GM12878 (cell line): Measurements from ENCODE around the gene CHAC1. TPM values are rescaled to one million over a fixed set of nuclear protein-coding genes. Genes with fewer than 3 reads are reported as not detected.
A peak's percentile ranks its signal among the peaks of the same experiment; 100 is the strongest.

Experiments used
- ATF7 ChIP-seq: fragments of 450-650 bp; IDR thresholded peaks from 2 replicates; pipeline ENCODE4 v1.6.1; 2016; ENCODE audit warnings: low read depth, mild to moderate bottlenecking
- BRCA1 ChIP-seq: IDR thresholded peaks from 2 replicates; pipeline ENCODE4 v1.6.1; 2011; ENCODE audit warnings: low read depth, low read length, improper control_type of control experiment
- MEF2A ChIP-seq: IDR thresholded peaks from 2 replicates; pipeline ENCODE4 v1.6.1; 2011; ENCODE audit warnings: low read depth, mild to moderate bottlenecking, low read length, moderate library complexity; ENCODE audit not compliant: insufficient read depth
- MTA3 ChIP-seq: IDR thresholded peaks from 2 replicates; pipeline ENCODE4 v1.6.1; 2012; ENCODE audit warnings: low read length, inconsistent platforms, borderline replicate concordance
- NFXL1 ChIP-seq: fragments of 450-650 bp; IDR thresholded peaks from 2 replicates; pipeline ENCODE4 v1.6.1; 2017; ENCODE audit warnings: antibody characterized with exemption, mild to moderate bottlenecking, borderline replicate concordance
- NR2C1 ChIP-seq: fragments of 450-650 bp; IDR thresholded peaks from 2 replicates; pipeline ENCODE4 v1.6.1; 2017; ENCODE audit warnings: antibody characterized with exemption, mild to moderate bottlenecking, moderate library complexity
- POLR2A ChIP-seq: IDR thresholded peaks from 2 replicates; pipeline ENCODE4 v1.6.1; 2011; ENCODE audit warnings: low read depth, mild to moderate bottlenecking, low read length
- POLR2AphosphoS2 ChIP-seq: IDR thresholded peaks from 2 replicates; pipeline ENCODE4 v1.6.1; 2011; ENCODE audit warnings: low read depth, mild to moderate bottlenecking, low read length, improper control_type of control experiment, moderate library complexity
- RELA ChIP-seq: fragments of 450-650 bp; IDR thresholded peaks from 2 replicates; pipeline ENCODE4 v1.8.0; 2014; ENCODE audit warnings: borderline replicate concordance; ENCODE audit not compliant: partially characterized antibody
- SMC3 ChIP-seq: IDR thresholded peaks from 2 replicates; pipeline ENCODE4 v1.6.1; 2011; ENCODE audit warnings: low read length, improper control_type of control experiment, borderline replicate concordance
- TARDBP ChIP-seq: IDR thresholded peaks from 2 replicates; pipeline ENCODE4 v1.6.1; 2016; ENCODE audit warnings: borderline replicate concordance
- ZNF24 ChIP-seq: fragments of 450-650 bp; IDR thresholded peaks from 2 replicates; pipeline ENCODE4 v1.6.1; 2017; ENCODE audit warnings: antibody characterized with exemption, mild to moderate bottlenecking
- polyA plus RNA-seq, 11 experiments: library from polyadenylated mRNA; depleted of rRNA in 4 of 11; unstranded in 6 of 11; stranded (reverse) in 5 of 11; fragments of >200 nt; fragmentation: Nextera tagmentation in 4 of 11; fragmentation: Illumina TruSeq in 1 of 11; extraction: Ambion mirVana in 4 of 11; extraction: Trizol in 1 of 11; gene quantifications; 1 replicate in 1 of 11; 2 replicates in 10 of 11; pipeline versions ENCODE4 v1.2.1 to v1.2.3, GENCODE V29; 2011 to 2016; ENCODE audit warnings: inconsistent platforms in 2 of 11, missing spikeins in 2 of 11, low read depth in 1 of 11
- total RNA-seq, 4 experiments: library from RNA; depleted of rRNA in 3 of 4; stranded (reverse); fragments of >200 nt in 3 of 4; fragmentation: Illumina TruSeq in 1 of 4; extraction: Trizol in 1 of 4; gene quantifications; 2 replicates each; pipeline versions ENCODE4 v1.2.1 to v1.2.3, GENCODE V29; 2013 to 2021
- TF ChIP-seq, protein P1 (sequence below): fragments of 450-650 bp; IDR thresholded peaks from 2 replicates; pipeline ENCODE4 v1.6.1; 2016; ENCODE audit warnings: mild to moderate bottlenecking, moderate library complexity, borderline replicate concordance
- TF ChIP-seq, protein P2 (sequence below): IDR thresholded peaks from 2 replicates; pipeline ENCODE4 v1.6.1; 2012; ENCODE audit warnings: low read depth, low read length, improper control_type of control experiment
- TF ChIP-seq, protein P3 (sequence below): fragments of 450-650 bp; IDR thresholded peaks from 2 replicates; pipeline ENCODE4 v1.6.1; 2017; ENCODE audit warnings: mild to moderate bottlenecking, moderate library complexity
- TF ChIP-seq, protein P4 (sequence below): fragments of 450-650 bp; IDR thresholded peaks from 2 replicates; pipeline ENCODE4 v1.6.1; 2018; ENCODE audit warnings: borderline replicate concordance, mild to moderate bottlenecking; ENCODE audit not compliant: partially characterized antibody

Gene CHAC1
- total and polyA plus RNA-seq, 10 of the 15 experiments (the other 5 are each of a cell fraction or from before 2014, with no cell fraction given) = 0.37 to 5.9 (median 3.3) TPM

DNA sequence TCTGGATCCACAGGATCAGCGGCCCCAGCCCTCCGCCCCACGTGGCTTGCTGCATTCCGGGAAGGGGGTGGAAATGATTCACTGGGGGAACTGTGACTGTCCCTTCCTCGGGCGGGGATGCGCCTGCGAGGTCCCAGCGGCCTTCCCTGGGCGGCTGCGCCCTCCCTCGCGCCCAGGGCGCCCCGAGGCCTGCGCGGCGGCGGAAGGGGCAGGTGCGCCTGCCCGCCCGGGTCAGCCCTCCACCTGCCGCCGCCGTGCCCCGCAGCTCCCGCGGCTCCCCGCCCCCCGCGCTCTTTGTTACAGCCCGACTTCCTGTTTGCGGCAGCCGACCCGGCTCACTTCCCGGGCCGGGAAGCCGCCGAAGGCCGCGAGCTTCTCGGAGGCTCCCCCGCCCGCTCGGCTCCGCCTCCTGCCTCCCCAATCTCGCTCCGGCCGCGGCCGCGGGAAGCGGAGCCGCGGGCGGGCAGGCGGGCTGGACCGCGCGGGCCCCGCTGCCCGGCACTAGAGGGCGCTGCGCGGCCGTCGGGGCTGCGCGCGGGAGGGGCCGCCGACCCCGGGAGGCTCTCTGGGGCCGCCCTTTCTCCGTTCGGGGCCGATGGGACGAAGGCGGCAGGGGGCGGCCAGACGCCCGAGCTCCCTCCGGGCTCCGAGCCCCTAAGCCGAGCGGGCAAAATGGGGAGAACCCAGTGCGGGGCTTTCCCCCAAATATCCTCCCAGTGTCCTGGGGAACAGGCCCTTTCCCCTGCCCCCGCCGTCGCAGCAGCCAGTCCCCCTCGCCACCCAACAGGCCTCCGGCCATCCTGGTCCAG, 11.5 kb upstream of the CHAC1 start (continued):
- TF ChIP-seq ATF7 = no peak
- TF ChIP-seq, protein P1, sequence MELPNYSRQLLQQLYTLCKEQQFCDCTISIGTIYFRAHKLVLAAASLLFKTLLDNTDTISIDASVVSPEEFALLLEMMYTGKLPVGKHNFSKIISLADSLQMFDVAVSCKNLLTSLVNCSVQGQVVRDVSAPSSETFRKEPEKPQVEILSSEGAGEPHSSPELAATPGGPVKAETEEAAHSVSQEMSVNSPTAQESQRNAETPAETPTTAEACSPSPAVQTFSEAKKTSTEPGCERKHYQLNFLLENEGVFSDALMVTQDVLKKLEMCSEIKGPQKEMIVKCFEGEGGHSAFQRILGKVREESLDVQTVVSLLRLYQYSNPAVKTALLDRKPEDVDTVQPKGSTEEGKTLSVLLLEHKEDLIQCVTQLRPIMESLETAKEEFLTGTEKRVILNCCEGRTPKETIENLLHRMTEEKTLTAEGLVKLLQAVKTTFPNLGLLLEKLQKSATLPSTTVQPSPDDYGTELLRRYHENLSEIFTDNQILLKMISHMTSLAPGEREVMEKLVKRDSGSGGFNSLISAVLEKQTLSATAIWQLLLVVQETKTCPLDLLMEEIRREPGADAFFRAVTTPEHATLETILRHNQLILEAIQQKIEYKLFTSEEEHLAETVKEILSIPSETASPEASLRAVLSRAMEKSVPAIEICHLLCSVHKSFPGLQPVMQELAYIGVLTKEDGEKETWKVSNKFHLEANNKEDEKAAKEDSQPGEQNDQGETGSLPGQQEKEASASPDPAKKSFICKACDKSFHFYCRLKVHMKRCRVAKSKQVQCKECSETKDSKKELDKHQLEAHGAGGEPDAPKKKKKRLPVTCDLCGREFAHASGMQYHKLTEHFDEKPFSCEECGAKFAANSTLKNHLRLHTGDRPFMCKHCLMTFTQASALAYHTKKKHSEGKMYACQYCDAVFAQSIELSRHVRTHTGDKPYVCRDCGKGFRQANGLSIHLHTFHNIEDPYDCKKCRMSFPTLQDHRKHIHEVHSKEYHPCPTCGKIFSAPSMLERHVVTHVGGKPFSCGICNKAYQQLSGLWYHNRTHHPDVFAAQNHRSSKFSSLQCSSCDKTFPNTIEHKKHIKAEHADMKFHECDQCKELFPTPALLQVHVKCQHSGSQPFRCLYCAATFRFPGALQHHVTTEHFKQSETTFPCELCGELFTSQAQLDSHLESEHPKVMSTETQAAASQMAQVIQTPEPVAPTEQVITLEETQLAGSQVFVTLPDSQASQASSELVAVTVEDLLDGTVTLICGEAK = no peak
- TF ChIP-seq TARDBP = no peak
- TF ChIP-seq POLR2A = peak; percentile 75
- no peak for TF ChIP-seq ZNF24
- no peak for TF ChIP-seq MEF2A
- TF ChIP-seq, protein P2, sequence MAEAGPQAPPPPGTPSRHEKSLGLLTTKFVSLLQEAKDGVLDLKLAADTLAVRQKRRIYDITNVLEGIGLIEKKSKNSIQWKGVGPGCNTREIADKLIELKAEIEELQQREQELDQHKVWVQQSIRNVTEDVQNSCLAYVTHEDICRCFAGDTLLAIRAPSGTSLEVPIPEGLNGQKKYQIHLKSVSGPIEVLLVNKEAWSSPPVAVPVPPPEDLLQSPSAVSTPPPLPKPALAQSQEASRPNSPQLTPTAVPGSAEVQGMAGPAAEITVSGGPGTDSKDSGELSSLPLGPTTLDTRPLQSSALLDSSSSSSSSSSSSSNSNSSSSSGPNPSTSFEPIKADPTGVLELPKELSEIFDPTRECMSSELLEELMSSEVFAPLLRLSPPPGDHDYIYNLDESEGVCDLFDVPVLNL = no peak
- no peak for TF ChIP-seq RELA
- TF ChIP-seq NR2C1 = no peak
- TF ChIP-seq POLR2AphosphoS2 = no peak
- TF ChIP-seq NFXL1 = no peak
- TF ChIP-seq, protein P3, sequence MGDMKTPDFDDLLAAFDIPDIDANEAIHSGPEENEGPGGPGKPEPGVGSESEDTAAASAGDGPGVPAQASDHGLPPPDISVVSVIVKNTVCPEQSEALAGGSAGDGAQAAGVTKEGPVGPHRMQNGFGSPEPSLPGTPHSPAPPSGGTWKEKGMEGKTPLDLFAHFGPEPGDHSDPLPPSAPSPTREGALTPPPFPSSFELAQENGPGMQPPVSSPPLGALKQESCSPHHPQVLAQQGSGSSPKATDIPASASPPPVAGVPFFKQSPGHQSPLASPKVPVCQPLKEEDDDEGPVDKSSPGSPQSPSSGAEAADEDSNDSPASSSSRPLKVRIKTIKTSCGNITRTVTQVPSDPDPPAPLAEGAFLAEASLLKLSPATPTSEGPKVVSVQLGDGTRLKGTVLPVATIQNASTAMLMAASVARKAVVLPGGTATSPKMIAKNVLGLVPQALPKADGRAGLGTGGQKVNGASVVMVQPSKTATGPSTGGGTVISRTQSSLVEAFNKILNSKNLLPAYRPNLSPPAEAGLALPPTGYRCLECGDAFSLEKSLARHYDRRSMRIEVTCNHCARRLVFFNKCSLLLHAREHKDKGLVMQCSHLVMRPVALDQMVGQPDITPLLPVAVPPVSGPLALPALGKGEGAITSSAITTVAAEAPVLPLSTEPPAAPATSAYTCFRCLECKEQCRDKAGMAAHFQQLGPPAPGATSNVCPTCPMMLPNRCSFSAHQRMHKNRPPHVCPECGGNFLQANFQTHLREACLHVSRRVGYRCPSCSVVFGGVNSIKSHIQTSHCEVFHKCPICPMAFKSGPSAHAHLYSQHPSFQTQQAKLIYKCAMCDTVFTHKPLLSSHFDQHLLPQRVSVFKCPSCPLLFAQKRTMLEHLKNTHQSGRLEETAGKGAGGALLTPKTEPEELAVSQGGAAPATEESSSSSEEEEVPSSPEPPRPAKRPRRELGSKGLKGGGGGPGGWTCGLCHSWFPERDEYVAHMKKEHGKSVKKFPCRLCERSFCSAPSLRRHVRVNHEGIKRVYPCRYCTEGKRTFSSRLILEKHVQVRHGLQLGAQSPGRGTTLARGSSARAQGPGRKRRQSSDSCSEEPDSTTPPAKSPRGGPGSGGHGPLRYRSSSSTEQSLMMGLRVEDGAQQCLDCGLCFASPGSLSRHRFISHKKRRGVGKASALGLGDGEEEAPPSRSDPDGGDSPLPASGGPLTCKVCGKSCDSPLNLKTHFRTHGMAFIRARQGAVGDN = no peak; the same call in none of the 2 replicates
- TF ChIP-seq BRCA1 = no peak
- no peak for TF ChIP-seq SMC3
- TF ChIP-seq, protein P4, sequence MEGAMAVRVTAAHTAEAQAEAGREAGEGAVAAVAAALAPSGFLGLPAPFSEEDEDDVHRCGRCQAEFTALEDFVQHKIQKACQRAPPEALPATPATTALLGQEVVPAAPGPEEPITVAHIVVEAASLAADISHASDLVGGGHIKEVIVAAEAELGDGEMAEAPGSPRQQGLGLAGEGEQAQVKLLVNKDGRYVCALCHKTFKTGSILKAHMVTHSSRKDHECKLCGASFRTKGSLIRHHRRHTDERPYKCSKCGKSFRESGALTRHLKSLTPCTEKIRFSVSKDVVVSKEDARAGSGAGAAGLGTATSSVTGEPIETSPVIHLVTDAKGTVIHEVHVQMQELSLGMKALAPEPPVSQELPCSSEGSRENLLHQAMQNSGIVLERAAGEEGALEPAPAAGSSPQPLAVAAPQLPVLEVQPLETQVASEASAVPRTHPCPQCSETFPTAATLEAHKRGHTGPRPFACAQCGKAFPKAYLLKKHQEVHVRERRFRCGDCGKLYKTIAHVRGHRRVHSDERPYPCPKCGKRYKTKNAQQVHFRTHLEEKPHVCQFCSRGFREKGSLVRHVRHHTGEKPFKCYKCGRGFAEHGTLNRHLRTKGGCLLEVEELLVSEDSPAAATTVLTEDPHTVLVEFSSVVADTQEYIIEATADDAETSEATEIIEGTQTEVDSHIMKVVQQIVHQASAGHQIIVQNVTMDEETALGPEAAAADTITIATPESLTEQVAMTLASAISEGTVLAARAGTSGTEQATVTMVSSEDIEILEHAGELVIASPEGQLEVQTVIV = no peak
- no peak for TF ChIP-seq MTA3
